Stimulated activated CD4-positive, alpha-beta T cell treated with anti-CD3 and anti-CD28 coated beads, Interleukin-4, amount 100 ng/mL, for 48 hours (primary cell): Measurements from ENCODE around the gene PDE6D.

Source experiments
- DNase-seq, 2 donors: peaks; one replicate each; pipeline ENCODE4 v3.0.0-alpha.2; 2020; ENCODE audit warnings: low read depth in 2 of 2

Gene PDE6D

DNA sequence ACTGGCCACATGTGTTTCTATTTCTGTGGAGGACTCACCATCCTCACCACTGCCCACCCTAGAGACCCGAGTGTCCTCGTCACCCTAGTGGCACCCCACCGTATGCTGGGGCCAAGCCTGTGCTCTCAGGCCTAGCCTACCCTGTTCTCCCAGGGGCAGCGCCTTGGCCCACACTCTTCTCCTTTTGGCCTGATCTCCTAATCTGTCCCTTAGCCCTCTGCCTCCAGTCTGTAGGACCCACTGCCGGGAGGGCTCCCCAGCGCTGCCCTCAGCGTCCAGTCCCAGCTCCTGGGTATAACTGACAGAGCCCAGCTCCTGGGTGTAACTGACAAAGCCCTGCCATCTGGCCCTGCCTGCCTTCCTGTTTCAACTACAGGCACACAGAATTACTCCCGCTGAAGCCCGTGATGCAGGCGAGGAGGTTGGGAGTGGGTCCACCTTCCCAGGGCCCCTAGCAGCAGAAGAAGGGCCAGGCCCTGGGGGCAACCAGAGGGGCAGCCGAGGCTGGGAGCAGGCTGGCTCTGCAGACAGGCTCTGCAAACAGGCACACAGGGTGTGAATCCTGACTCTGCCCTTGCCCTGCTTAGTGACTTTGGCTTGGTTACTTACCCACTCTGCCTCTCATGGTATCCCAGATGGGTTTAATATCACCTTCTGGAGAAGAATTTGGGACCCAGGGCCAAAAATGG lies 98.3 kb downstream of the PDE6D start:
- no peak for DNase-seq
